GM08714 (cell line): ENCODE results near the gene NHLRC4.

Source experiments
- H3K4me3 ChIP-seq: fragments of 200-500 bp; sonication (Bioruptor generic); 2 replicates; pipeline ENCODE4 v1.5.1; 2014; ENCODE audit warnings: mild to moderate bottlenecking, low read length, inconsistent platforms
- ZNF274 ChIP-seq: IDR thresholded peaks from 2 replicates; pipeline ENCODE4 v1.6.1; 2012; ENCODE audit warnings: mild to moderate bottlenecking, low read depth, low read length

Gene NHLRC4

DNA sequence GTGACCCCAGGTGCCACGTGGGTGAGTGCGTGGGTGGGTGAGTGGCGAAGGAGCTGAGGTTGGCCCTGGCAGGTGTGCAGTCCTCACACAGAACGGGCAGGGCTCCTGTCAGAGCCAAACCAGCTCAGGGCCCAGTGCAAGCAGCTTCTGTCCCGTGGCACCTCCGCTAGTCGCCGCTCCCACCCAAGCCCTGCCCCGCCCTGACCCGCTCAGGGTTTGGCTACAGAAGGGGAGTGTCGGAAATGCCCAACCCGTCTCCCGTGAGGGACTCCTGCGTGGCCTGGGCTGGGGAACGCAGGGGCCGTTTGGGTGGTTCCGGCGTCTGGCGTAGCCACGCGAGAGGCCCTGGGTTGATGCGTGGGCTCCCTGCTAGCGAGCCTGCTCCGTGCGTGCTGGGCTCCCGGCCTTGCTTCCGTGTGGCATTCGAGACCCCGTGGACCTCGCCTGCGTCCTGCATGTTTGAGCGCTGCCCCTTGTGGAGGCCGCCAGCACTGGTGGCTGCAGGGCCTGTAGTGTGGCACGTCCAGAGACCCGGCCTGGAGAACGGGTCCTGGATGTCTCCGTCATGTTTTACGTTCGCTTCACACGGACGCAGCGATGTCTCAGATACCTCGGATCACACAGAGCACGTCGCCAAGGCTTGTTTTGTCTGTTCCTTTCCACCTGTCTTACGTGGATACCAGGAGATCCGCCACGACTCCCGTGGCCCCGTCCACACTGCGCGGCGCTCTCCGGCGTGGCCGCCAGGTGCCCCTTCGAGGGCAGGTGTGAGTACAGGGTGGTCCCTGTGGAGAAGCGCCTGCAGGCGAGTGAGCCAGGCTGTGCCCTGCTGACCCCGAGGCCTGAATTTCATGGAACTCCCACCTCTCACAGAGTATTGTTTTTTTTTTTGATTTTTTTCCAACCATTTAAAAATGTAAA, 29.1 kb upstream of the NHLRC4 start:
- H3K4me3 ChIP-seq: no peak overlapping the region
- no peak for TF ChIP-seq ZNF274

DNA sequence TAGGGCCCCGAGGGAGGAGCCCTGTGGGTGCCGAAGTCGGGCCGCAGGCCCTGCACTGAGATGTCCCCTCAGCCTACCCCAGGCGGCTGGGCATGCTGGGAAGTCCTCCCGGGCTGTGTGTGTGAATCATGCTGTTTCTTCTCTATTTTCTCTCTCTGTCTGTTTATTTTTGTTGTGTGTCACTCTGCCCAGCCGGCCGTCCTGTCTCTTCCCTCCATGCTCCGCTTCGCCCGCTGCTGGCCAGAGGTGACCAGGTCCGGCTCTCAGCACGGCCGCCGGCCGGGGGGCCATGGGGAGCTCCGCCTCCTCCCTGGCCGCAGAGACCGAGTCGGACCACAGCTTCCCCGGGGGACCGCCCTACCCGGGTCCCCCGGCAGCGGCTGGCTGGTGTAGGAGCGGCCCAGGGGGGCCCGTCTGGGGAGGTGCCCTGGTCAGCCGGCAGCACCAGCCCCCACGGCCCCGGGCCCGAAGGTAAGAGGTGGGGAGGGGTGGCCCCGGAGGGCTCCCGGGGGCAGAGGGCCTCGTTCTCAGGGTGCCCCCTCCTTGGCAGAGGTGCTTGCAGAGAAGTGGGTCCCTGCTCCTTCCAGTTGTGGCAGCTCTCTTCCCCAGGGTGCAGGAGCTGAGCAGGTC, 26.8 kb upstream of the NHLRC4 start:
- no peak for TF ChIP-seq ZNF274
- no peak overlapping the region for H3K4me3 ChIP-seq

DNA sequence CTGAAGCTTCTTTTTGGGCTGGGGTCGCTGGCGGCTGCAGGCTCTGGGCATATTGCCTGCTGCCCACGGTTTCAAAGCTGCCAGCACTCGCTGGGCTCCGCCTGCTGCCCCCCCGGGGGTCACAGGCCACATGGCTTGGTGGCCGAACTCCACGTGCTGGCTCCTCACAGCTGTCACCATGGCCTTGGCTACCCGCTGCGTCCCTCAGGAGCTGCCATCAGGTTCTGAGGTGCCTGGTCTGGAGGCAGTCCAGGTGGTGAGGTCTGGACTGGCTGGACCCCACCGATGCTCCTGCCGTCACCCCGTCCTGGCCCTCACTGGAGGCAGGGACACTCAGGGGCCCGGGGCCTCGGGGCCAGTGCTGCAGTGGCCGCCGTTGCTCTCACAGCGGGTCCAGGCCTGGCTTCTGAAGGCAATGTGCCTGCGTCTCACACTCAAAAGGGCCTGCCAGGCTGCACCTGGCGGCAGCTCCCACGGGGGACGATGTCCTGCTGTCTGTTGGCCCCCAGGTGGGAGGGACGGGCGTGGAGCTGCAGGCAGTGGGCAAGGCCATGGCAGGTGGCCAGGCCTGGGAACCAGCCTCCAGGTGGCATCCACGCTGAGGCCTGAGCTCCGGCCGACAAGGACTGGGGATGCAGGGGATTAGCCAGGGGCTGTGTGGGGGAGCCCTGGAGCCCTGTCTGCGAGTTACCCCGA, 26.0 kb upstream of the NHLRC4 start:
- no peak for TF ChIP-seq ZNF274
- H3K4me3 ChIP-seq: no peak overlapping the region

DNA sequence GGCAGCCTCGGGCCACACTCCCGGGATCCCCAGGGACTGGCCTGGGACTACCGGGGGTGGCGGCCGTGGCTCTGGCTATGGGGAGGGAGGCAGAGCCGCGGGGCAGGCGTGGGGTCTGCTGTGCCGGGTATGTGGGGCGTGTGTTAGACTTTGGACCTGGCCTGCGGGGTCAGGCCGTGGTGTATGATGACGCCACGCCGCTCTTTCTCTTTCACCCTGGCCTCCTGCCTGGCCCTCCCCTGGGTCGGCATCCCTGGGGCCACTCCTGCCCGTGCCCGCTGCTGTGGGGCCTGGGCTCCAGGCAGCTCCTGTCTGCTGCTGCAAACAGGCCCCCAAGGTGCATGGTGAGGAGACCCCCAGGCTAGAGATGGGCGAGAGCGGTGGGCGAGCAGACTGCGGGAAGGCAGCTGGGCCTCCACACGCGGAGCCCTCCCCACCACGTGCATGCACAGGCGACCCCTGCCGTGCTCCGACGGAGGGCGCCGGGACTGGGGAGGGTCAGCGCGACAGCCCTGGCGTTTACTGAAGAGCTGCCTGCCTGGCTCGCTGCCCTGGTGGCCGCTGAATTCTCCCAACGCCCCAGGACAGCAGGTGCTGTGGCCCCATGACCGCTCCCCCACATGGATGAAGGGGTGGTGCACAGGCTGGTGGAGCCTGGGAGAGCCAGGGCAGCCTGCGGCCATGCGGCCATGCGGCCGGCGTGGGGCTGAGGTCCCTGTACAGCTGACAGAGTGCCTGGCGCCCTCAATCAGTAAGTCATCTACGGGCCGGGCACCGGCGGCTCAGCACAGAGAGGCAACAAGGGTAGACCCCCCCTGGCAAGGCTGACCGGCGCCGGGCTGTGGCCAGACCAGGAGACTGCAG, 23.3 kb upstream of the NHLRC4 start:
- no peak for TF ChIP-seq ZNF274
- no peak overlapping the region for H3K4me3 ChIP-seq

DNA sequence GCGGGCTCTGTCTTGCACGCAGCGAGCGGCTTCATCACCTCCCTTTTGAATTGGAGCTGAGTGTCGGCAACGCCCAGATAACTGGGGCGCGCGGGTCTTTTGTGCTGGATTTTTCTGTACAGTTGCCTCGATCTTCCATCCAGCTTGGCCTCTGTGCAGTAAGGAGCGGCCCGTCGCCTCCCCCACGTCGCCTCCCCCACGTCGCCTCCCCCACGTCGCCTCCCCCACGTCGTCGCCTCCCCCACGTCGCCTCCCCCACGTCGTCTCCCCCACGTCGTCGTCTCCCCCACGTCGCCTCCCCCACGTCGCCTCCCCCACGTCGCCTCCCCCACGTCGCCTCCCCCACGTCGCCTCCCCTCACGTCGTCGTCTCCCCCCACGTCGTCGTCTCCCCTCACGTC, 22.3 kb upstream of the NHLRC4 start:
- no peak for TF ChIP-seq ZNF274
- no peak overlapping the region for H3K4me3 ChIP-seq

DNA sequence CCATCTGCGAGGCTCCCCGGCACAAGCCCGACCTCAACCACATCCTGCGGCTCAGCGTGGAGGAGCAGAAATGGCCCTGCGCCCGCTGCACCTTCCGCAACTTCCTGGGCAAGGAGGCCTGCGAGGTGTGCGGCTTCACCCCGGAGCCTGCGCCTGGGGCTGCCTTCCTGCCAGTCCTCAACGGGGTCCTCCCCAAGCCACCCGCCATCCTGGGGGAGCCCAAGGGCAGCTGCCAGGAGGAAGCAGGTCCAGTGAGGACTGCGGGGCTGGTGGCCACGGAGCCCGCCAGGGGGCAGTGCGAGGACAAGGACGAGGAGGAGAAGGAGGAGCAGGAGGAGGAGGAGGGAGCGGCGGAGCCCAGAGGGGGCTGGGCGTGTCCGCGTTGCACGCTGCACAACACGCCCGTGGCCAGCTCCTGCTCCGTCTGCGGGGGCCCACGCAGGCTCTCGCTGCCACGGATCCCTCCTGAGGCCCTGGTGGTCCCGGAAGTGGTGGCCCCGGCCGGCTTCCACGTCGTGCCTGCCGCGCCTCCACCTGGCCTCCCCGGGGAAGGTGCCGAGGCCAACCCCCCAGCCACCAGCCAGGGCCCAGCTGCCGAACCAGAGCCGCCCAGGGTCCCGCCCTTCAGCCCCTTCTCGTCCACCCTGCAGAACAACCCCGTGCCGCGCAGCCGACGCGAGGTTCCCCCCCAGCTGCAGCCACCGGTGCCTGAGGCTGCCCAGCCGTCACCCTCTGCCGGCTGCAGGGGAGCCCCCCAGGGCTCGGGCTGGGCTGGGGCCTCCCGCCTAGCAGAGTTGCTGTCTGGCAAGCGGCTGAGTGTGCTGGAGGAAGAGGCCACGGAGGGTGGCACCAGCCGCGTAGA, 19.7 kb upstream of the NHLRC4 start:
- no peak for TF ChIP-seq ZNF274
- H3K4me3 ChIP-seq: no peak overlapping the region

DNA sequence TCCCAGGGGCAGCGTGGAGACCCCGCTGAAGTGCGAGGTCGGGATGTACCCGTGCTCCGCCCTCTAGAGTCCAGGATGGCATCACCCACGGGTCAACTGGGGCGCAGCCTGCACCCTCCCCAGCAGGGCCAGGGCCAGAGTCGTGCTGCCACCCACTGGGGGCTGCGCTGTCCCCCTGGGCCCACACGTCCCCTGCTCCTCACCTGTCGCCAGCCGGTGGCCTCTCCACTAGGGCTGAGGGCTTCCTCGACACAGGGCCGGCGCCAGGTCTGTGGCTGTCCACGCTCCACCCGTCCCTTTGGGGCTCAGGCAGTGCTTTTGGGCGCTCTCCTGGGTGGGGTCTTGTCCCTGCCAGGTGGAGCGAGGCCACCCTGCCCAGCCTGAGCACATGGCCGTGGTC, 18.2 kb upstream of the NHLRC4 start:
- TF ChIP-seq ZNF274: no peak
- H3K4me3 ChIP-seq: no peak overlapping the region

DNA sequence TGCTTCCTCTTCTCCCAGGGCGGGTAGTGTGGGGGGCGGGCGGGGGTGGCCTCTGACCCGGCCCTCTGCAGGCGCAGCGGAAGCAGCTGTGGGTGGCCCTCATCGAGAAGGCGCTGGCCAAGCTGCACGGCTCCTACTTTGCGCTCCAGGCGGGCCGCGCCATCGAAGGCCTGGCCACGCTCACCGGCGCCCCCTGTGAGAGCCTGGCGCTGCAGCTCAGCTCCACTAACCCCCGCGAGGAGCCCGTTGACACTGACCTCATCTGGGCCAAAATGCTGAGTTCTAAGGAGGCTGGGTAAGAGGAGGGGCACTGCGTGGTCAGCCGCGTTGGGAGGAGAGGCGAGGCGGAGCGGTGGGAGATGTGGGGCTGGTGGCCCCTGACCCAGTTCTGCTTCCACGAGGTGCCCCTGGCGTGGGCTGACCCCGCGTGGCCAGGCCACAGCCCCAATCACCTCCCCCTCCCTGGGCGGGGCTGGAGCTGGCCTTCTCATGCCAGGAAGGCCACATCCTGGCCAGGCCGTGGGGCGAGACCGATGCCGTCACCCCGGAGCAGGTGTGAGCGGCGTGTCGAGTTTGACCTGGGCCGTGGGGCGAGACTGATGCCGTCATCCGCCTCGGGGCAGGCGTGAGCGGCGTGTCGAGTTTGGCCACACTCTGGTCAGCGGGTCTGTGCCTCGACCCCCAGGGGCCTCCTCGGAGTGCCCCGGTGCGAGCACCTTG, 17.1 kb upstream of the NHLRC4 start:
- TF ChIP-seq ZNF274: no peak
- H3K4me3 ChIP-seq: no peak overlapping the region

DNA sequence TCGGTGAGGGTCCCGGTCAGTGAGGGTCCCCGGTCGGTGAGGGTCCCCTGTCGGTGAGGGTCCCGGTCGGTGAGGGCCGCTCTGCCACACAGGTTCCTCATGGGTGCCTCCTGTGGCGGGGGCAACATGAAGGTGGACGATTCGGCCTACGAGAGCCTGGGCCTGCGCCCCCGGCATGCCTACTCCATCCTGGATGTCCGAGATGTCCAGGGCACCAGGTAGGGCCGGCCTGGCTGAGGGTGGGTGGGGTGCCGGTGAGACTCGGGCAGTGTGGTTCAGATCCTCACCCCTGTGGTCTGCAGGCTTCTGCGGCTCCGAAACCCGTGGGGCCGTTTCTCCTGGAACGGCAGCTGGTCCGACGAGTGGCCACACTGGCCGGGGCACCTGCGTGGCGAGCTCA, 15.6 kb upstream of the NHLRC4 start:
- H3K4me3 ChIP-seq: no peak overlapping the region
- no peak for TF ChIP-seq ZNF274

DNA sequence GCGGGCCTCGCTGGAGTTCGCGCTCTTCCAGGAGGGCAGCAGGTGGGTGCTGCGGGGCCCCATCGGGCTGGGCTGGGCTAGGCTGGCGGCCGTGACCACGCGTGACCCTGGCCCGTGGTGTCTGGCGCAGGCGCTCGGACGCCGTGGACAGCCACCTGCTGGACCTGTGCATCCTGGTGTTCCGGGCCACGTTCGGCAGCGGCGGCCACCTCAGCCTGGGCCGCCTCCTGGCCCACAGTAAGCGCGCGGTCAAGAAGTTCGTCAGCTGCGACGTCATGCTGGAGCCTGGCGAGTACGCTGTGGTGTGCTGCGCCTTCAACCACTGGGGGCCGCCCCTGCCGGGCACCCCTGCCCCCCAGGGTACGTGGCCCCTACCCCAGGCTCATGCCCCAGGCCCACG, 14.6 kb upstream of the NHLRC4 start:
- no peak overlapping the region for H3K4me3 ChIP-seq
- no peak for TF ChIP-seq ZNF274

DNA sequence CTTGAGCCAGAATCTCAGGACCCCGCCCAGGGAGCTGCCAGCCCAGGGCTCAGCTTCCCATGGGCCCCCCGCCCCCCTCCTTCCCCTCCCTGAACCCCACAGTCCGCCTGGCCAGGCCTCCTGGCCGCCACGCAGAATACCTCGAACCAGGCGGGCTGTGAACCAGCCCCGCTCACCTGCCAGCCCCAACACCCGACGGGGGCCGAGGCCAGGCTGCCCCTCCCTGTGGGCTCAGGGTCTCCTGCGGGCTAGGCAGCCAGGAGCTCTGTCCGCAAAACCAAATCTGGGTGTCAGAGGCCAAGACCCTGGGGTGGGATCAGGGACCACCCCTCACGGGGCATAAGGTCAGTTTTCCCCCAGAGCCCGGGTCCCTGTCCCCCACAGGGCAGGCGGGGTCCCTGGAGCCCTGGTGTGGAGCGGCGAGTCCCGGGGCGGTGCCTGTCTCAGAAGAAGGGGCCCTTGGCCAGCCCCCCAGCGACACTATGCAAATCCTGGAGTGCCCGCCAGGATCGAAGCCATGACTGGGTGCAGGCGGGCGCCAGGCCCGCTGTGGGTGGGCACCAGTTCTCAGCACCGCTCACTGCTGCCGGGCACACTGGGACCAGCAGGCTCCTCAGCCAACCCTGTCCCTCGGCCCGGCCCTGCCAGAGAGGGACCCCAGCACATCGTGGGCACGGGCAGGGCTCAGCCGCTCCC, 13.1 kb upstream of the NHLRC4 start:
- H3K4me3 ChIP-seq: no peak overlapping the region
- TF ChIP-seq ZNF274: no peak

DNA sequence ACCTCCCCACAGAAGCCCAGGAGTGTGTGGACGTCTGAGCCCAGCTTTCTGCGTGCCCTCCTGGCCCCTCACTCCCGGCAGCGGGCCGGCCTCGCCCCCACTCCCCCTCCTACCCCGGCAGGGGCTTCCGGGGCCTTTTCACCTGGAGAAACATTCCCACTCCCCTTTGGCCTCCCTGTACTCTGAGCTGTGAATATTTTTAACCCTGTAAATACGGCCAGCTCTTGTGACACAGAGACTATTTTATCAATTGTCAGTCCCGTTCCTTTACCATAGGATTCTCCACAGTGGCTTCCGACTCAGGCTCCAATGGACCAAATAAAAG, 12.5 kb upstream of the NHLRC4 start:
- no peak for TF ChIP-seq ZNF274
- no peak overlapping the region for H3K4me3 ChIP-seq
